Peyer's patch (tissue), 4 donors: ENCODE measurements around the gene ZNF273.
"Not testable (repeated sequence)": the region's sequence is repeated elsewhere in the genome, so short reads cannot be mapped to it uniquely, and the experiment has no call there.

Experiments used
- POLR2A ChIP-seq, 2 donors: fragments of 450-650 bp; IDR thresholded peaks; one replicate each; pipeline ENCODE4 v1.5.1; 2017; ENCODE audit warnings: antibody characterized with exemption in 2 of 2, mild to moderate bottlenecking in 2 of 2, moderate library complexity in 2 of 2
- TF ChIP-seq, protein P1 (sequence below), 6 experiments: fragments of 450-650 bp in 4 of 6; fragments of 200-600 bp in 2 of 6; sonication (generic) in 1 of 6; IDR thresholded peaks; one replicate each; pipeline ENCODE4 v1.5.1; 2017 to 2019; ENCODE audit warnings: antibody characterized with exemption in 6 of 6, mild to moderate bottlenecking in 3 of 6, moderate library complexity in 1 of 6

DNA sequence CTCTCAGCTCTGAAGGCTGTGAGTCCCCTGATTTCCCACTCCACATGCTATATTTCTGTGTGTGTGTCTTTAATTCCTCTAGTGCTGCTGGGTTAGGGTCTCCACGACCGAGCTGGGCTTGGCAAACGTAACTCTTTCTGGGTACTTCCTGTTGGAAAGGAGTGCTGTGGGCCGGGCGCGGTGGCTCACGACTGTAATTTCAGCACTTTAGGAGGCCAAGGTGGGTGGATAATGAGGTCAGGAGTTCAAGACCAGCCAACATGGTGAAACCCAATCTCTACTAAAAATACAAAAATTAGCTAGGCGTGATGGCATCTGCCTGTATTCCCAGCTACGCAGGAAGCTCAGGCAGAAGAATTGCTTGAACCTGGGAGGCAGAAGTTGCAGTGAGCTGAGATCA lies 47.6 kb downstream of the ZNF273 start:
- TF ChIP-seq, protein P1, sequence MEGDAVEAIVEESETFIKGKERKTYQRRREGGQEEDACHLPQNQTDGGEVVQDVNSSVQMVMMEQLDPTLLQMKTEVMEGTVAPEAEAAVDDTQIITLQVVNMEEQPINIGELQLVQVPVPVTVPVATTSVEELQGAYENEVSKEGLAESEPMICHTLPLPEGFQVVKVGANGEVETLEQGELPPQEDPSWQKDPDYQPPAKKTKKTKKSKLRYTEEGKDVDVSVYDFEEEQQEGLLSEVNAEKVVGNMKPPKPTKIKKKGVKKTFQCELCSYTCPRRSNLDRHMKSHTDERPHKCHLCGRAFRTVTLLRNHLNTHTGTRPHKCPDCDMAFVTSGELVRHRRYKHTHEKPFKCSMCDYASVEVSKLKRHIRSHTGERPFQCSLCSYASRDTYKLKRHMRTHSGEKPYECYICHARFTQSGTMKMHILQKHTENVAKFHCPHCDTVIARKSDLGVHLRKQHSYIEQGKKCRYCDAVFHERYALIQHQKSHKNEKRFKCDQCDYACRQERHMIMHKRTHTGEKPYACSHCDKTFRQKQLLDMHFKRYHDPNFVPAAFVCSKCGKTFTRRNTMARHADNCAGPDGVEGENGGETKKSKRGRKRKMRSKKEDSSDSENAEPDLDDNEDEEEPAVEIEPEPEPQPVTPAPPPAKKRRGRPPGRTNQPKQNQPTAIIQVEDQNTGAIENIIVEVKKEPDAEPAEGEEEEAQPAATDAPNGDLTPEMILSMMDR (IDR thresholded peaks at IDR 0.05): not testable (repeated sequence)
- TF ChIP-seq POLR2A (IDR thresholded peaks at IDR 0.05): not testable (repeated sequence)
